ENCODE results near the gene PODN.

Gene PODN

GRCh38 chr1:53074313-53075154, 12.5 kb downstream of the PODN start:
- DNase-seq (ENCODE audit: low read depth in 3 of 3, low spot score in 1 of 3) = no peak

- DNase-seq (ENCODE audit: low read depth in 3 of 3, low spot score in 1 of 3) = no peak
These were observed 13.2 kb downstream of the PODN start for GRCh38 chr1:53075206-53075605.

GRCh38 chr1:53075761-53076163, 13.7 kb downstream of the PODN start:
- no peak for DNase-seq (ENCODE audit: low read depth in 3 of 3, low spot score in 1 of 3)

- no peak for DNase-seq (ENCODE audit: low read depth in 3 of 3, low spot score in 1 of 3)
These were observed 14.2 kb downstream of the PODN start for GRCh38 chr1:53076165-53076564.

GRCh38 chr1:53076721-53077598, 14.9 kb downstream of the PODN start:
- no peak for DNase-seq (ENCODE audit: low read depth in 3 of 3, low spot score in 1 of 3)

- DNase-seq (ENCODE audit: low read depth in 3 of 3, low spot score in 1 of 3) = no peak
These were observed 15.6 kb downstream of the PODN start for GRCh38 chr1:53077599-53077965.

GRCh38 chr1:53078333-53079101, 16.5 kb downstream of the PODN start:
- no peak for DNase-seq (ENCODE audit: low read depth in 3 of 3, low spot score in 1 of 3)

GRCh38 chr1:53079251-53079650, 17.2 kb downstream of the PODN start:
- DNase-seq (ENCODE audit: low read depth in 3 of 3, low spot score in 1 of 3) = no peak

GRCh38 chr1:53080041-53080440, 18.0 kb downstream of the PODN start:
- DNase-seq (ENCODE audit: low read depth in 3 of 3, low spot score in 1 of 3) = no peak

- DNase-seq (ENCODE audit: low read depth in 3 of 3, low spot score in 1 of 3) = no peak
These were observed 18.8 kb downstream of the PODN start for GRCh38 chr1:53080769-53081168.

- DNase-seq (ENCODE audit: low read depth in 3 of 3, low spot score in 1 of 3) = no peak
These were observed 19.5 kb downstream of the PODN start for GRCh38 chr1:53081384-53082066.

GRCh38 chr1:53082826-53083455, 20.9 kb downstream of the PODN start:
- no peak for DNase-seq (ENCODE audit: low read depth in 3 of 3, low spot score in 1 of 3)

- DNase-seq (ENCODE audit: low read depth in 3 of 3, low spot score in 1 of 3) = no peak
These were observed 21.9 kb downstream of the PODN start for GRCh38 chr1:53083636-53084588.

GRCh38 chr1:53084589-53084971, 22.6 kb downstream of the PODN start:
- DNase-seq (ENCODE audit: low read depth in 3 of 3, low spot score in 1 of 3) = no peak

- no peak for DNase-seq (ENCODE audit: low read depth in 3 of 3, low spot score in 1 of 3)
These were observed 23.4 kb downstream of the PODN start for GRCh38 chr1:53085405-53085804.

GRCh38 chr1:53086491-53087070, 24.6 kb downstream of the PODN start:
- DNase-seq (ENCODE audit: low read depth in 3 of 3, low spot score in 1 of 3) = no peak

- DNase-seq (ENCODE audit: low read depth in 3 of 3, low spot score in 1 of 3) = no peak
These were observed 25.6 kb downstream of the PODN start for GRCh38 chr1:53087332-53088285.

Data from stimulated activated CD4-positive, alpha-beta T cell treated with anti-CD3 and anti-CD28 coated beads, TNF-alpha, amount 100 ng/mL, for 1 hour (primary cell).